HG03342 (cell line): ENCODE data around the gene TRIO.

Experiments used
- ATAC-seq: cut with Tn5 transposase; IDR thresholded peaks from one replicate; pipeline ENCODE4 v1.9.1; 2021; ENCODE audit warnings: mild to moderate bottlenecking, moderate library complexity; ENCODE audit not compliant: unreplicated experiment

TRIO gene

DNA sequence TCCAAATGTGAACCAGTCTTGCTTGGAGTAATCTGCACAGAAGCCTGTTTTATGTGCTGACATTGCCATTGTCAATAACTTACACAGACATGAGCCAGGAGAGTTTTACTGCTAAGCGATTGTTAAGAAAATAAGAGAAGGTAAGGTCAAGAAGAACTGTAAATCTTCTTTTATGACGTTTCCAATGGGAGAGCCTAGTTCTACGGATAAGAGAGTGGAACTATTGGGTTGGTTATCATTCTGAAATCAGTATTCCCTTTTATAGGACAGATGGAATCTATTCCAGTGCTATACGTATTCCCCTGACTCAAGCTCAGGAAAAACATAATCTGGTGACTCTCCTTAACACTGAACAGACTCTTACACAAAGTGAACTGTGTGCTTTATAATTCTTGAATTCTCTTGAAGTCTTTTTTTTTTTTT, 300.5 kb downstream of the TRIO start:
- ATAC-seq: no peak

DNA sequence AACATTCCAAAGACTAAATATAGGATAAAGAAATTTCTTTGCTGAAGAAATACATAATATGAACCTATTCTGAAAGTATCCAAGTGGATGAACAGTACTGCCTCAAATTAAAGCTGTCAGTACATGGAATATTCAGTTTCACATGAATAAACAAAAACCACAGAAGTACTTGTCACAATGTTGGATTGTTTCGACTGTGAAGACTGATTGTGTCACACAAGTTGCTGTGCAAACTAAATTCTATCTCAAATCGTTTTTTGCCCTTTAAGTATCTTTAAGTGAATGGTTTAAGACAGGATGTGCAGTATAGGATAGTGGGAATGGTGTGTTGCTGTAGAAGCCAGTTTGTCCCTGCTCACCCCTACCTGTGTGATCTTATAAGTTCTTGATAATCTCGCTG, 301.0 kb downstream of the TRIO start:
- ATAC-seq: no peak

DNA sequence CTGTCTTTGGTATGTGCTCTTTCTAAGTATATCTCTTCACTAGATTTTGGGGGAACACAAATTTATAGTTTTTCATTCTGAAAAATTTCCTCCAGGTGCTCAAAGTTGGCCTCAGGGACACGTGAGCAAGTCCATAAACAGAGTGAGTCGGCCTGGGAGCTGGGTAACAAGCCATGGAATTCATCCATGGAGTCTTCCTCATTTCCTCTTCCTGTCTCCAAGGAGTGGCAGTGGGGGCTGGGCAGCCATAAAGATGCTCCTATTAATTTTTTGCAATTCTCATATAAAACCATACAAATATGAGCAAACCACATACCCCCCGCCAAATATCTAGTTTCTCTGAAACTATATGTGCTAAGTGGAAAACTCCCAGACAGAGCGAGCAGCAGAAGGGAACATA, 301.9 kb downstream of the TRIO start:
- ATAC-seq: no peak

DNA sequence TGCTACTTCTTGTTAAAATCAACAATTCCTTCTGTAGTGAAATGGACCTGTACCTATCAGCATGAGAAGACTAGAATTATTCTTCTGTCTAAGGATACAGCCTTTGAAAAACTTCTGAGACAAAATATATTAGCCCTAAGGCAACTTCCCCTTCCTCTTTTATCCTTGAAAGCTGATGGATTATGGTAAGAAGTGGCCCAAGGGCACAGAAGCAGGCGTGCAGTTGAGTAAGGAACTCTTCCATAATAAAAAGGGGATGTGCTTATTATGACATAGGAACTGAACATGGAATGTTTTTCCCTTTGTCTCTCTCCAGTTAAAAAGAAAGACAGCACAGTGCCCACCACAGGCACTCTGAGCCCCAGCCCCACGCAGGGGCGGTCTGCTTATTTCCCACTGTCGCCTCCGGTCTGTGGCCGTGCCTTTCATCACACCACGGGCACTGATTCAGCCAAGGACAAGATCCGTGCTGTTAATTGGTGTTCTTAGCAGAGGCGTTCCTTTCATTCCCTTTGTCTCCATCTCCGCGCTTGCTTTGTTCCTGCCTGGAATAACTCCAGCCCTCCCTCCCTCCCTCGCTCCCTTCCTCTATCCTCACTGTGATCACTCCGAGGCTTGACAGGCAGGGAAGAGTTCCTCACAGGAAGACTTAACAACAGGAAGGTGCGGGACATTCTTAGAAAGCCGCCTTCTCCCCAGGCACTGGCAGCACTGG, 302.6 kb downstream of the TRIO start:
- ATAC-seq: no peak

DNA sequence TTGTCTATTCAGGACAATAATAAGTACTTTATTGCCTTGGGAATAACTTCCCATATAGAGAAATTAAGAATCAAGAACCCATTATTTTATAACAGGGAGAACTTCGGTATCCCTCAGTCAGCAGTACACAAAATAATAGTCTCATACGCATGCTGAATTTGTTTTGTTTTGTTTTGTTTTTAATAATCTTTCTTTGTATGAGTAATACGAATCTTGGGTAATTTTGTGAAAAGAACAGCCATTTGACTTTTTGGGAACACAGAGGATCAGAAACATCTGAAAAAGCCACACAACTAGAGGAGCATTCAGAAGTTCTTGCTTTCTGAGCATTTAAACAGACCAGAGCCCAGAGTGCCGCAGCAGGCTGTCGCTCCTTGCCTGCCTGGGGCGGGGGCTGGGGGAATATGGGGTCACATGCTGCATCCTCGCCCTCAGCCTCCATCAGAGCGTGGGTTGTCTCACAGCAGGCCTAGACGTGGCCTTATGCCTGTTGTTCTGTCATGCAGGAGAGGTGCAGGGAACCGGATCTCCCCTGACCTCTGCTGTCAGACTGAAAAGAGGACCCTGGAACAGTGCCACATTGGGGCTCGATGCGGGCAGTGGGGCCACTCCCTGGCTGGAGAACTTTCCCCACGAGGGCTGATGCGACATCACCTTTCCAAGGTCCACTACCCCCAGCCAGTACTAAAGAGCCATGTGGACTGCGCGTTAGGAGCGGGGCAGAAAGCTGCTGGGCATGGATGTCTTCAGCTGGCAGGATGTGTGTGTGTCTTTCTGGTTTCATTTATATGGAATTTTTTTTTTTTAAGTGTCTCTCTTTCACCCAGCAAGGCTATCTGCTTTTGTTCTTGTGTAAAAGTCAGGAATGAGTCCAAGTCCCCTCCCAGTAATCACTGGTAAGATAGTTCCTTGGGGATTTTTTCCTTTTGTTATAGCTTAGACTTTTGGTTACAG, 305.1 kb downstream of the TRIO start:
- ATAC-seq: peak; percentile 64

DNA sequence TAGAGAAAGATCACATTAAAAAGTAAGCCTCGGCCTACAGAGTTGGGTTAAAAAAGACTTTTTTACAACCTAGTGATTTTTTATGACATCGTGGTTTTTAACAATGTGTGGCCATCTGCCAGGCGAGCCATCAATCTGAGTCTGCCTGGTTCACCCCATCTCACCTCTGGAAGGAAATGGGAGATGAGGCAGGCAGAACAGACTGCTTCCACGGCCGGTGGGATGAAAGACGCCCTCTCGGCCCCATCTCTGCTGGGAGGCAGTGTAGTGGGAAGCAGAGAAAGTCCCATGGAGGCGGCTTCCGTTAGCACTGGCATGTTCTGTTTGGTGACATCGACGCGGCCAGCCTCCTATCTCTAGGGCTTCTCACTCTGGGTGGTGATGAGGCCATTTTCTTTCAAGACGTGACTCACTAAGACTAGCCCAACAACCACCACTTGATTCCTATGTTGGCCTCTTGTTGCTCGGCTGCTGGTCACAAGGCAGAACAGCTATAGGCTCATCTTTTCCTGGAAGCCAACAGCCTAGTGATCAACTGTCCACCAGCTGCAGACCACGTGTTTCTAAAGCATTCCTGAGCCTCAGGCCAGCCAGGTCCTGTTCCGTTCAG, 306.0 kb downstream of the TRIO start:
- no peak for ATAC-seq

DNA sequence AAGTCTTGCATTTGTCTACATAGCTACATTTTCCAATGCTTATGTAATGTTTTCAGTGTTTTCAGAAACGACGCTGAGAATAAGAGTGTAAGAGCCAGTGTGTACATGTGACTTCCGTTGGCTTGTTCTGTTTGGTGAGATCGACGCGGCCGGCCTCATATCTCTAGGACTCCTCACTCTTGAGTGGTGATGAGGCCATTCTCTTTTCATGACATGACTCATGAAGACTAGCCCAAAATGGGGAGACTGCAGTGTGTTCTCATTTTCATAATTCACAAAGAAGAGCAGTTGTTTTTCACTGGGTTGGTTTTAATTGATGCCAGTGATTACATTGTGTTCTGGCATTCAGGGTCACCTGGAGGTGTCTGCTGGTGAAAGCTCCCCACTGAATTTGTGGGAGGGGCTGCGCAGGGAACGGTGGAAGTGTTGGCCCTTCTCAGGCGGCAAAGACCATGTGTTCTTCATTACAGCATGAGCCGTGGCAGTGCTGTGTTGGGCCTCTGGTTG, 306.9 kb downstream of the TRIO start:
- ATAC-seq: no peak

DNA sequence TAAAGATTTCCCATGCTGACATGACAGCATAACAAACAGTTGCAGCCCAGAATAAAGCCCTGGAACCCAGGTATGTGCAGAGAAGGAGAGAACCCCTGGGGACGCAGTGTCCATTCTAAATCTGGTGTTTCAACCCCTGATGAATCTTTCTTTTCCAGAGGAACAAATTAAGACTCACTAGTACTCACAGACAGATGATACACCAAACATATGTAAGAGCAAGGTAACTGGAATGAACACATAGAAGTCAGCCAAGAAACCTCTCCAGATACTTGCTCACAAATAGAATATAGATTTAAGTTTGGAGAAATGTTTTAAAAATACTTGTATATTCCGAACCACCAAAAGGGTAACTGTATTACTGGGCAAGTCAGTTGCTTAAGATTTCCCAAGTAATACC, 307.6 kb downstream of the TRIO start:
- ATAC-seq: no peak

DNA sequence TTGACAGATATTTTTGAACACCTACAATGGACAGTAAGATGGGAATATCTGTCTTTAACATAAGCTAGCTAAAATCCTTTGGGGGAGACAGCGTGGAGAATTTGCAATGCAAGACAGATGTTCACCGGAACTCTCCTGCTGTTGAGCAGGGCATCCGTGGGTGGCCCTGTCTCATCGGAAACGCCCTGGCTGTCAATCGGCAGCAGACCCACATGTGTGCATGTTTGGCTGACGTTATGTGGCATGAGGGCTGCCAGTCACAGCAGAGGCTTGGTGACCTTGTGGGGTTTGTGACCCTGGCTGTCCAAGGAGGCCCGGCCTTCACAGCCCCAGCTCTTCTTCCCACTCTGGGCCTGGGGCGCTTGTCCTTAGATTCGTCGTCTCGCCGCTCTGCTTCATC, 308.7 kb downstream of the TRIO start:
- no peak for ATAC-seq

DNA sequence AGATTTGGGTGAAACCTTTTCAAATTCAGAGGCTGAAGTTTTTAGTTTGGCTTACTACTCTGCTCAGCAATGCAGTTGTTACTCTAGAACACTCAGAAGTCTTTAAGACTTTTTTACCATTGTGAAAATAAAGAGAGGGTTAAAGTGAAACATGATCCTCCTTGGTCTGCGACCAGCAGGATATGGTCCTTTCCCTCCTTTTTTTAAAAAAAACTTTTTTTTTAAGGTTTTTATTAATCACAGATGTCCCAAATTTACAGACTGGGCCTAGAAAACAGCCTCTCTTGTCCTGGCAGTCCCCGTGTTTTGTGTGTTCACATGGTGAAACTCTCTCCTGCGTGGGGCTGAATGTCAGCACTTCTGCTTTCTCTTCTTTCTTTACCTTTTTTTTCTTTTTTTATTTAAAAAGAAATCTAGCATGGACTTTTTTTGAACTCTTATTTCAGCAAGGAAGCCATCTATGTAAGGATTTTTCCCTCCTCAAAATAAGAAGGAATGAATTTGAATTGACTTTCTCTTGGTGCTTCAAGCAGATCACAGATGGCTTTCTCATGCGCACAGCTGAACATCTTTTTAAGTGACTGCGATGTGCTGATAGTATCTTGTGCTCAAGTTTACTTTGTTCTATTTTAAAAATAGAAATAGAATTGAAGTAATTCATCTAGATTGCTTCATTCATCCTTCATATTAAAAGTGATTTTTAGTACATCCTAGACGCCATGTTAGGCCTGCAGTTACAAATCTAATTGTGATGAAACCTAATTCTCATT, 309.7 kb downstream of the TRIO start:
- ATAC-seq: no peak

DNA sequence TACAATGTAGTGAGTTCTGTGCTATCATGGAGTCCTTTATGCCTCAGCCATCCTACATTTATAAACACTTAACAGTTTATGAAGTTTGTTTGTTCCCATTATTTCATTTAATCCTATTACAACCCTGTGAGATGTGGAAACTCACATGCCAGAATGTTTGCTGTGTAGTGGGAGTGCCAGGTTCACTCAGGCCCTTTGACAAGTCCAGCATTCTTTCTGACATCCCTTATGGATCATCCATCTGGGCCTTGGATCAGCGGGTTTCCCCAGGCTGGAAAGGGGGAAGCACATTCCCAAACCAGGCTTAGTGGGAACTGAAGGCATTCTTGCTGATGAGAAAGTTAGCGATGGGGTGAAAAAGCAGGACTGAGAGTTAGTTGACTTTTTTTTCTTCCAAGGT, 310.3 kb downstream of the TRIO start:
- ATAC-seq: no peak

DNA sequence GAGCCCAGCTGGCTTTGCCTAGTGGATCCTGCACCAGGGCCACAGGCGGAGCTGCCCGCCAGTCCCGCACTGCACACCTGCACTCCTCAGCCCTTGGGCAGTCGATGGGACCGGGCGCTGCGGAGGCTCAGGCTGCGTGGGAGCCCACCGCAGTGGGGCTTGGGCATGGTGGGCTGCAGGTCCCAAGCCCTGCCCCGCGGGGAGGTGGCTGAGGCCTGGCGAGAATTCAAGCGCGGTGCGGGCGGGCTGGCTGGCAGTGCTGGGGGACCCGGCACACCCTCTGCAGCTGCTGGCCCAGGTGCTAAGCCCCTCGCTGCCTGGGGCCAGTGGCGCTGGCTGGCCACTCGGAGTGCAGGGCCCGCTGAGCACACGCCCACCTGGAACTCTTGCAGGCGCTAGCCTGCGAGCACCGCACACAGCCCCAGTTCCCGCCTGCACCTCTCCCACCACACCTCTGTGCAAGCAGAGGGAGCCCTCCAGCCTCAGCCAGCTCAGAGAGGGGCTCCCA, 312.7 kb downstream of the TRIO start:
- ATAC-seq: no peak

DNA sequence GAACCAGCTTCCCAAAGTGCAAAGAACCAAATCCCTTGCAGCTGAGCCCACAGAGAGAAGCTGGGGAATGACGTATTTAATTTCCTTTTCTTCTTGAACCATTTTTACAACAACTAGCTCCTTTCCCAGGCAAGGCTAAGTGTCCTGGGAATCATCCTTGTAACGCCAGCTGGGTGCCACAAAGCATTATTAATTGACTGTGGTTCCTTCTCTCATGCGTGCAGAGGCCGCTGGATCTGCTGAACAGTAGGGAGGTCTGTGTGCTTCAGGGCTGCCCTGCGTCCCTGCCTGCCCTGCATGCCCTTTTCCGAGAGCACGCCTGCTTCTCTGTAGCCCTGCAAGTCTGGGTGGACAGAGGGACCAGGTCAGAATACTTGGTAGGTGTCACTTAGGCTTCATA, 314.3 kb downstream of the TRIO start:
- no peak for ATAC-seq

DNA sequence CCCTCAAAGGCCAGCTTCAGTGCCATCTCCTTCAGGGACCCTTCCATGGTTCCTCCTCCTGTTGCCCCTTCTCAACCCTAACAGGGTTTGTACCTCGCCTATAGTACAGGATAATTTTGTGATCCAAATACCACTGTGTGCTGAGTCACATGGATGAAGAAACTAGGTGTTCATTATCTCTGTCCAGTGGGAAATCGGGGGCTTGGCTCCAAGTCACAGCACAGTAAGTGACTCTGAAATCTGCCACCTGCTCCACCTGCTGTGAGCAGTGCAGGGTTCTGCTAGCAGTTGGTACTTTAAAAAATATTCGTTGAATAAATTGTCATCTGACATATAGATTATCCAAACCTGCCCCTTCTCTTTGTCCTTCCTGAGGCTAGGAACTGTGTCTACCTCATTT, 315.3 kb downstream of the TRIO start:
- ATAC-seq: no peak

DNA sequence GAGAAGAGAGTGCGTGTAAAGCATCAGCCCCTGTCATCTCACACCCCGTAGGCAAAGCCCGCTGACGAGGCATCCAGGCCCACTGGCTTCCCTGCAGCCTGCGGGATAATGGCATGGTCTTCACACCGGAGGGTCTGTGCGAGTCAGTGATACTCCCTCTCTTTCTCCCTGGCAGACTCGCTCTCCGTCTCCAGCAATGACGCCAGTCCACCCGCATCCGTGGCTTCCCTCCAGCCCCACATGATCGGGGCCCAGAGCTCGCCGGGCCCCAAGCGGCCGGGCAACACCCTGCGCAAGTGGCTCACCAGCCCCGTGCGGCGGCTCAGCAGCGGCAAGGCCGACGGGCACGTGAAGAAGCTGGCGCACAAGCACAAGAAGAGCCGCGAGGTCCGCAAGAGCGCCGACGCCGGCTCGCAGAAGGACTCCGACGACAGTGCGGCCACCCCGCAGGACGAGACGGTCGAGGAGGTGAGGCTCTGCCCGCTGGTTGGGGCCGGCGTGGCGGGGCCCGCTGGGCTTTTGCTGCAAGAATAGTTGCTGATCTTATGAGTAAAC, 317.8 kb downstream of the TRIO start:
- no peak for ATAC-seq

DNA sequence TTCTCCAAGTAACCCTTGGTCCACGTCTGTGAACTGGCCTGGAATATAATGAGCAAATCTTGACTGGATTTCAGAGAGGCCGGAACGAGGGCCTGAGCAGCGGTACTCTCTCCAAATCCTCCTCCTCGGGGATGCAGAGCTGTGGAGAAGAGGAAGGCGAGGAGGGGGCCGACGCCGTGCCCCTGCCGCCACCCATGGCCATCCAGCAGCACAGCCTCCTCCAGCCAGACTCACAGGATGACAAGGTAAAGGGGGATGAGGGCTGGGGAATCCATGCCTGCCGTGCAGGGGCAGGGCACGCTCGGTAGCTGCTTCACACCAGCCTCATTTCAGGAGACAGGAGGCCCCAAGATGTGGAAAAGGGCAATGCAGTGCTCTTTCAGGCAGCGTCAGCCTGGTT, 319.5 kb downstream of the TRIO start:
- no peak for ATAC-seq

DNA sequence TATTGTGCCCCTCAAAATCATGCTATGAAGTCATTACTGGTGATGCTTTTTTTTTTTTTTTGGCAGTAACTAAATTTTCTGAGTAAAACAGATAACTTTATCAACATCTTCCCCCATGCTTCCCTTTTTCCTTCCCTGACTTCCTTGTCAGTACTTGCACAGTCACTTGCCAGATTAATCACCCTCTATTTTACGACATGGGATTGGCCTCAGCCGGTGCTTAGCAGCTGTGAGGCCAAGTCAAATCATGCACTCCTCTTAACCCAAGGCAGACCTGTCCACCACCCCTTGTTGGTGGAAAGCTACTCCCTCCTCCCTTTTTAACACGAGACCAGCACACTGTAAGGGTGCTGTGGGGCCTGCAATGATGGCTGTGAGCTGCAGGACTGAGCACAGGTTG, 320.5 kb downstream of the TRIO start:
- no peak for ATAC-seq

DNA sequence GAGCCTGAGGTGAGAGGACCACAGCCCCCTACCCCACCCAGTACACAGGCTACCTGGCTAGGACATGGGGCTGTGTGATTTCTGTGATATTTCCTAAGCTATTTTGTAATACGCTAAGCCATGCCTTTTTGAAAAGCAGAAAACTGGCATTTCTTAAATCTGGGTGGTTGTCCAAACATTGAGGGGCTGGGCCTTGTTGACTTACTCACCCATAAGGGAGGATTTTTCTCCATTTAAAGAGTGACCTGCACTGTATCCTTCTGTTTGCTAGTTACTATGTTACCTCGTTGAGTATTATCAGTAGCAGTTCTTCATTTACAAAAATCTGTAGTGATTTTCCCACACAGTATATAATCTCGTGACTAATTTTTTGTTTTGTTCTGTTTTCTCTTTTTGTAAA, 321.0 kb downstream of the TRIO start:
- no peak for ATAC-seq

DNA sequence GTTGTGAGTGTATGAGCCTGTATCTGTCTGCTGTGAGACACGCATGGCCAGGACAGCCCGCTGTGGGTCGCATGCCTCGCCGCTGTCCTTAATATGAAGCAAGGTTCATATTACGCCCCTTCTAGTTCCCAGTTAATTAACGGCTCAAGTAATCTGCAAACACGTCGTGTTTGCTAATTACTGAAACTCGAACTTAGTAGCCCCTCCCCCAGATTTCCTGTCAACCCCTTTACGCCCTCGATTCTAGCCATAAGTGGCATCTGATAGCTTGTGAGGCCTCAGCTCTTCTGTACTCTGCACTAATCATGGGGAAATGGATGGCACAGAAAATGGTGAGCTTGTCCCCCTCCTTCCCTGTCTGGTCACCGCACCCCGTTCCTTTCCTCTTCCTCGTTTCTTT, 321.5 kb downstream of the TRIO start:
- ATAC-seq: no peak

DNA sequence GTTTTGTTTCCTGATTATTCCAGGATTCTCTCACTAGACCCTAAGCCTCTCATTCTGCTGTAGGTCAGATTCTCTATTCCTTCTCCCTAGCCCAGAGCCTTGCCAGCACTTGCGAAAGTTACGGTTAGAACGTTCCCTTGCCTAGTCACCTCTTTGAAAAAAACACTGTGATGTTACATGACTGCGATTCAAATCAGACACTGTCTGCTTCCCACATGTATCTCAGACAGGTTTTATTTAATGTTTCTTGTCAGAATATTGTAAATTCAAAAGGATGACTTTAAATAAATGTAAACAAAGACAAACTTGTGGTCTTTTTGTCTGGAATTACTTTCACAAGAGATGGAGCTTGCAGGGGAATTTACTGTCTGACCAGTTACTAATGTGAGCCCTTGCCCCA, 322.0 kb downstream of the TRIO start:
- ATAC-seq: no peak
